ENCODE data around the gene SLC44A3.

SLC44A3 gene

DNA sequence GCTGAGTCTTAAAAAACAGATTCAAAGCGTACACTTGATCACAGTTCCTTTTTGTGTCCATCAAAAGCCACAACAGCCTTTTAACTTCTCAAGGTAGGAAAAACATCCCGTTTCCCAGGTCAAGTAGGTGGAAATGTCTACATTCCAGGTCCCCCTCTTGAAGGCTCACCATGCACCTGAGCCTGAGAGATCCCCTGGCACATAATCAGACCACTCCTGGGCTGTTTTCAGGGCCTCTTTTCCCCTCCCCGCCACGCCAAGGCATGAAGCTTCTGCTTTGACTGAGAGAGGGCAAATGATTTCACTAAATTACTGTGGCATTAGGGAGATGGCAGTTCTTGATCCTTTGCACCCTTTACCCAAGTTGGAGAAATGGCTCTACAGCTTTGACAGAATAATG, 85.0 kb downstream of the SLC44A3 start:
- DNase-seq, result no peak

DNA sequence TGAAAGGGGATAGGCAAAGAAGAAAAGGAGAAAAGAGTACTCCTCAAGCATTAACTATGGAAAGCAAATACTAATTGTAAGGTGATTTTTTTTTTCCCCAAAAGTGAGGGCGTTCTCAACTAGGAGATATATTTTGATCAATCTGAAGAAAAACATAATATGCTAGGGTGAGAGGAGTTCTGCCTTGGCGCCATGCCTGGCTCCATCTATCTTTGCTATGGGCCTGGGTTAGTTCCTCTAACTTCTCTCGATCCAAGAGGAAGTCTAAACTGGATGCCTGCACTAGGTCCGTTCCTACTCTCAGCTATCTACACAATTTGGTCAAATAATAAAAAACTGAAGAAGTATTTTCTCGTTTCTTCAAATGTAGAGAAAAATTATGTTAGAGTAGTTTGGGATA, 86.2 kb downstream of the SLC44A3 start:
- no peak for DNase-seq

DNA sequence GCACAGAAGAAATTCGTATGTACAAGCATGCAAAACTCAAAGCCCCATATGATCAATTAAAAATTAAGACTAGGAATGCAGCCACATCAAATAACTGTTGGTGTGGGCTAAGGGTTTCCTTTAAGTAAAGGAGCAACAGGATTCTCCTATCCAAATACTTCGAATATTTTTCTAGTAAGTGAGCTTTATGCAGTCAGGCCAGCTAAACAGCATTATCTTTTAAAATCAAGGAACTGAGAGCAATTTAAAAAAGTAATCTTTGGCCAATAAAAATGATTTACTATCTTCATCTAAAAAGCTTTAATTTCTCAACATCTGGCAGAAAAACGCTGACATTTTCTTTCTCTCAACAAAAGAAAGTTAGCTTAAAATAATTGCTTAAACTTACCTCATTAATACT, 87.0 kb downstream of the SLC44A3 start:
- DNase-seq, result no peak

DNA sequence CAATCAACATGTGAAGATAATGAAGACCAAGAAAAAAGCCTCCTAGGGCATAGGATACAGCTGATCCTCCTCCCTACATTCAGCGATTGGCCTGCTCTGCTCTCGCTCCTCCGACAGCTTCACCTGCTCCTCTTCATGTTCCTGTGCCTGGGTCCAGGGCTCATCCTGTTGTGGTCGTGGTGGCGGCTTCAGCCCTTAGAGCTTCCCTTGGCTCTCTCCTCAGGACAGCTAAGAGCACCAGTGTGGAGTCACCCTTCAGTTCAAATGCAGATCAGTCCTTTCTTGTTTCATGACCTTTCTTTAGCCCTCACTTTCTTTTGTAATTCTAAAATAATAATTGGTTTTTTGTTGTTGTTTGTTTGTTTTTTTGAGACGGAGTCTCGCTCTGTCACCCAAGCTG, 88.0 kb downstream of the SLC44A3 start:
- no peak for DNase-seq

DNA sequence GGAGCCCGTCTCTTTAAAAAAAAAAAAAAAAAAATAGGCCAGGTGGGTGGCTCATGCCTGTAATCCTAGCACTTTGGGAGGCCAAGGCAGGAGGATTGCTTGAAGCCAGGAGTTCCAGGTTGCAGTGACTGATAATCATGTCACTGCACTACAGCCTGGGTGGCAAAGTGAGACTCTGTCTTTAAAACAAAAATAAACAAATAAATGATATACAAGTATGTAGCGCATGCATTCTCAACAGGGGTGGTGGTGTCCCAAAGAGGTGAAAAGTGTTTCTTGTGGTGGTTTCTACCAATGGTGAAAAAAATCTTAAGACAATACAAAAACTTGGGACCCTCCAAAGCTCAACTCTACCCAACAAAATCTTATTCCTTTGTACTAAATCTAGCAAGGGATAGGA, 88.8 kb downstream of the SLC44A3 start:
- DNase-seq, result no peak

DNA sequence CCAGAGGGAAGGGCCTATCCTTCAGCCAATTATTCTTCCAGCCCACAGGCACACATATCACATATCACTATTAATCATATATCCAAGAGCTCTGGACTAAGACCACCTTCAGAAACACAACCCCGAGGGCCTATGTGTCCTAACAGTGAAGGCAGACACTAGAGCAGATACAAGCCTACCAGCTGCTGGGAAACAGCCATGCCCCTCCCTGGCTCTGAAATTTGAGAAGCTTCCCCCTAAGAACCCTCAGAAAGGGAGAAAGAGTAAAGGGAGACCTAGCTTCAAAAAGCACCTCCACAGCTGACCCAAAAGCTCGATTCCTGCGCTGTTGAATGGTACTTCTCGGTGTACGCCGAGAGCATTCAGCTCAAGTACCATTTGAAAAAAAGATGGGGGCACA, 89.3 kb downstream of the SLC44A3 start:
- no peak for DNase-seq

DNA sequence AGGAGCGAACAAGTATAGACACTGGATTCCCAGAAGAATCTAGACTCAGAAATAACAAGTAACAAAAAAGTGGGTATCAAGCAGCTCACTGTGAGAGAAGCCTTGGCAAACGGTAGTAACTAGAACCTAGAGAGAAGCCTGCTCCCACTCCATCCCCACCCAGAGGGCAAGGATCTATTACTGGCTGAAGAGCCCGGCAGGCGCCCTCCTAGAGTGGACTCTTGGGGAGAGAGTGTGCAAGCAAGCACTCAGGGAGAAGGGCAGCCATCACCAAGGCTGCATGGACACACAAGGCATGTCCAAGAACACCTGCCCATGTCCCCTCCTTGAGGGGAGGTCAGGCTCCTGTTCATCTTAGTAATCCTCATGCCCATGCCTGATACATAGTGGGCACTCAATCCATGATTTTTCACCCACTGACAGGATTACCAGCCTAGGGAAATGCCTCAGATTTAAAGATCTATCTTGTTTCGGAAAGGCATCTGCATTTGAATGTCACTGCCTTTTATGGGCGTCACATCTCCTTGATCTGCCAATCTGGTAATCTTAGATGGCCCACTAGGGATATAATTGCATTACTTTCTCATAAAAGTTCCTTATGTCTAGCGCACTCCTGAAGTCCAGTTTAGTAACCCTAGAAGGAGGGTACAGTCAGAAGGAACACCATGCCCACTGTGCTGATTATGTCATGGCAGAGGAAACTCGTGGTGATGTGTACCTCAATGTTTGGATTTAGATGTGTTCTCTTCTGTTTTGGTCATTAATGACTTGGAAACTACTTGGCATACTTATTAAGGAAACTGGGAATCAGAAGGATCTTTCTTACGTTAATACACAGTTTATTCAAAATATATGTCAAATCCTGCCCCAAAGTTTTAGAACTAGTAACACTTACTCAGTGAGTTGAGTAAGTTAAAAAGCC, 92.4 kb downstream of the SLC44A3 start:
- DNase-seq, result peak in 1 of 56 donors; percentile 5

DNA sequence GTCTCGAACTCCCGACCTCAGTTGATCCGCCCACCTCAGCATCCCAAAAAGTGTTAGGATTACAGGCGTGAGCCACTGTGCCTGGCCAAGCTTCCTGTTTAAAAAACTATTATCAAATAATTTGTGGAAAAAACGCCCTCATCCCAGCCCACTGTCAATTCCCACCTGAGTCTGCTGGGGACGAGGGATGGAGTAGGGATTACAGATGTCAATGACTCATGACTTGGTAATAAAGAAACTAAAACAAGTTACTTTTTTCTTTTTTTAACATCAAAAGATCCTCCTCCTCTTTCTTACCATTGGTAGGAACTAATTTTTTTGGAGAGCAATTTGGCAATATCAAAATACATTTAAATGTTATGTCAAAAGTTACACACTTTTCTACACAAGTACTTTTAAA, 97.1 kb downstream of the SLC44A3 start:
- no peak for DNase-seq

DNA sequence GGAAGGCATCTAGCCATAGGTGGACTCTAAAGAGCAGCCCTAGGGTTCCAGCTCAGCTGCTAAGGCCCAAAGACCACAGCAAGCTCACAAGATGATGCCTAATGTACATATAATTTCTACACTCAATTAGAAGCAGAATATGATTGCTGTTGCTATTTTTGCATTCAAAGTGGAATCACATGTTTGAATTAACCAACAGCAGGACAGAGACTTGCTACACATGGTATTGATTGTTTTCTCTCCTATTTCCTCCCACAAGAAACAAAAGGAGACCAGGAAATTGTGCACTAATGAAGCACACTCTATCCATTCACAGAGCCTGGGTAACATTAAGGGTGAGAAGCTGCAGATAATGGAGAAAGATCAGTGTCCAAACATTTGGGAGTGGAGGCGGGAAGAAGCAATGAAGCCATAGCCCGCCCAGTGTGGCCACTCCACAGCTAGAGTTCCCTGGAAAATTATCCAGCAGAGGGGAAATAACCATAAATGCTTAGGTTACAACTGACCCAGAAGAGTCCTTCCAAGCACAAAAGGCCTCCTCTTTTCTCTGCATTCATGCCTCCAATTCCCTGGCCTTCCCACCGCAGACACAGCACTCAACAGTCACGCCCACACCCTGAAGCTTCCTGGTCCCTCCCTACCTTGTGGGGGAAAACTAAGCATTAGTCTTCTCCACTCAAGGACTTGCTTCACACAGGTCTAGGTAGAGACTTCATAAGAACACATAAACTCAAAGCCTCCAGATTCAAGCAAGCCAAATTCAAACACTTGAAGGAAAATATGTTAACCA, 99.3 kb downstream of the SLC44A3 start:
- DNase-seq, result no peak

DNA sequence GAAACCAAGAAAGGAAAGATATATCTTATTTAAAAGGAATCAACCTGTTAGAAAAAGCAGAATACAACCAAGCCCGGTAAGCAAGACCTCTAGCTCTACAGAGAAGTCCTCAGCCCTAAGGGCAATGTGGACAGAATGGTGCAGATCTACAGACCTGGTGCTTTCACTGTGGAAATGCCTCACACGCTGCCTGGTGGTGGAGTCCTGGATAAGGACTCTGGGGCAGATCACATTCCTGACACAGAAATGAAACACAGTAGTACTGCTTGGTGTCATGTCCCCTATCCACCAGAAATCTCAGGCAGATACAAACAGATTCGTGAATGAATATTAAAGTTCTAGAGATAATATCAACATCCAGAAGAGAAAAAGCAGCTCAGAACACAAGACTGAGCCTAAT, 99.9 kb downstream of the SLC44A3 start:
- DNase-seq, result no peak

DNA sequence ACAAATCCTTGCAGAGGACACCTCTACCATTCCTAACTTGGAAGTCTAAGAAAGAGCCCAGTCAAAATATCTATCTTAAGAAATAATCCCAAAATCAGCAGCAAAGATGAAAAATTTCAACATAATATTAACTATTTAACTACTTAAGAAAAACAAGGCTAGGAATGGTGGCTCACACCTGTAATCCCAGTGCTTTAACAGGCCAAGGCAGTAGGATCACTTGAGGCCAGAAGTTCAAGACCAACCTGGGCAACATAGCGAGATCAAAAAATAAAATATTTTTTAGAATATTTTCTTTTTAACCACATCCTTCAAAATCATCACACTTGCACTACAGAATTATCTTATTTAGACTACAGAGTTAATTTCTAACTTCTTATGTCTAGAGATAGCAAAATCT, 101.8 kb downstream of the SLC44A3 start:
- DNase-seq, result no peak

DNA sequence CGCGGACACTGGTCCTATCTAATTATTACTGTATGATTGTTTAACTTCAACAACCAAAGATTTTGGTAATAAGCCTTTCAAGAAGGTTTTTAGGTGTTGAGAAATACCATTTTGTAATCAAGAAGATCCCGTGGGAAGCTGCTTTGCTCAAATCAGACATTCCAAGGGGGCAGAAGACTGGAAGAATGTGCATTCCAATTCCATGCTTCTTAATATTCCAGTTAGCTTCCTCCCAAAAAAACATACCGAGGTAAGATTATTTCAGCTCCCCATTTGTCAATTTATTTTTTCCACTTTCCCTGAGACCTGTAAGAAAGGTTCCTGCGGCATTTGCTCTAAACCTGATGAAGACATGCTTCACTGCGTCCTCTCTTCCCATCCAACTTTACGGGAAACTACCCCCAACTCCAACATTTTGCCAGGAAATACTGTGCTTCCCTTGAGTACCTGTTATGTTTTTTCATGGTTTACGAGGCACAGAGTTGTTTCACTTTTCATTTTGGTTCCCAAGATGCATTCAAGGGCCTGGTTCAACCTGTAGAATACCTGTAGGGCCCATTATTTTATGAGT, 102.7 kb downstream of the SLC44A3 start:
- no peak for DNase-seq

DNA sequence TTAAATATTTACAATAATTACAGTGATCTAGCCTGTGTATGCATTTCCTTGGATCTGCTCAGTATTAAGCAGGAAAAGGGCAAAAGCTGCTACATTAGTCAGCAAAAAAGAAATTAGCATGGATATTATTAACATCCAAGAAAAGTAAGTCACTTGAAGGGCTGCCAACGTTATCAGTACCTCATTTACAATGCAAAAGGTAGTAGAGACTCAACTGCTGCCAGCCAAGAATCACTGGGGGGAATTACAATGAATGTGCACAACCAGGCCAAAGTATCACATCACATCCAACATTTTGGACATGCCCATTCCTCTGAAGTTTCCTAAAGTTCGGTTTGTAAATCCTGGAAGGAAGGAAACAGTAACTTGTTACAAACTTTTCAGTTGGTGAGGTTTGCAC, 104.8 kb downstream of the SLC44A3 start:
- peak in 1 of 56 donors; percentile 6 for DNase-seq

DNA sequence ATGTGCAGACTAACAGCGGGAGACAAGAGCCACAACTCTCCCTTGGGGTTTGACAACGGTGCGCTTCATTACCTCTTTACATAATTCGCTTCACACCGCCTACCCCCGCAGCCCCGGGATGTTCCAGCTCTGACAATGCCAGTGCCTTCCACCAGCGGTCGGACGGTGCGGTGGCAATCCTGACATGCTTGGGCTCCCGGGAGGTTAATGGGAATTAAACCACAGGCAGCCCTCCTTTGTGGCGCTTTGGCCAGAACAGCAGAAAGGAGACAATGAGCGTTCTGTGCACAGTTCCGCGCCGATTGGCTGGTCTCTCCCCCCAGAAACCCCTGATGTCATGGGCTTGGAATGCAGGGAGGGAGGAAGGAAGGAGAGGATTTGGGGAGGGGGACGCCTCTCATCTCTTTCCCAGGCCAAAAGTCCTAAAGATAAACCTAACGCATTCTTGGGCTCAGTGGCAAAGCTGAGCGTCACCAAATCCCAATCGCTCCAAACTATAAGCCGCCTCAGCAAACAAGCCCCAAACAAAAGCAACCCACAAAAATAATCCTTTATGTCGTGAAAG, 105.5 kb downstream of the SLC44A3 start:
- DNase-seq, result peak in 54 of 56 donors; percentile 22 to 83 (median 63)

DNA sequence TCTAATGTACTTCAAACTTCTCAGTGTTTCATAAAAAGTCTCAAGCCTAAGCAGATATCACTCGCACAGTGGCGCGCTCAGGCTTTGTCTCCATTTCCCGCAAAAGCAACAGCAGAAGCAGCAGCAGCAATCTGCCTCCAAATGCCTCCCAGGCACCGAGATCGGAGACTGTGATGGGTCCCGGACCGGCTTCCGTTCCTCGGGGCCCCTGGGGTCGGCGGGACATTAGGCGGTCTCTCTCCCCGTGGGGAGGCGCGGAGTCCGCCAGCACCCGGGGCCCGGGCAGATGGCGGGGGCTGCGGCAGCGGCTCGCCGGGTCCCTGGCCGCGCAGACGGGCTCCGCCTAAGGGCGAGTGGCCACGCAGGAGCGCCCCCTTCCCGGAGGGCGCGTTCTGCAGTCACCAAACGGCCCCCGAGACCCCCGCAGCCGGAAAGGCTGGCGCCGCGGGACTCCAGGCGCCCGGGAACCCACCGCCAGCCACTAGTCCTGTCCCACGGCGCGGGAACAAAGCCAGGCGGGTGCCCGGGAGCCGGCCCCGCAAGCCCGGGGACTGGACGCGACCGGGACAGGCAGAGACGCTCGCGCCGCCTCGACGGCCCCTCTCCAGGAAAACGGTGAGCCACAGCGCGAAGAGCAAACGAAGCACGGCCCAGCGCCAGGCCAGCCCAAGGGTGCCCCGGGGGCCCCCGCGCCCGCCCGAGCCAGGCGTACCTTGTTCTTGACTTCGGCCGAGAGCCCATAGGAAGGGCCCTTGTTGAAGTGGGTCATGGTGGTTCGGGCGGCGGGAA, 106.2 kb downstream of the SLC44A3 start:
- DNase-seq, result peak in 45 of 56 donors; percentile 12 to 79 (median 53)

DNA sequence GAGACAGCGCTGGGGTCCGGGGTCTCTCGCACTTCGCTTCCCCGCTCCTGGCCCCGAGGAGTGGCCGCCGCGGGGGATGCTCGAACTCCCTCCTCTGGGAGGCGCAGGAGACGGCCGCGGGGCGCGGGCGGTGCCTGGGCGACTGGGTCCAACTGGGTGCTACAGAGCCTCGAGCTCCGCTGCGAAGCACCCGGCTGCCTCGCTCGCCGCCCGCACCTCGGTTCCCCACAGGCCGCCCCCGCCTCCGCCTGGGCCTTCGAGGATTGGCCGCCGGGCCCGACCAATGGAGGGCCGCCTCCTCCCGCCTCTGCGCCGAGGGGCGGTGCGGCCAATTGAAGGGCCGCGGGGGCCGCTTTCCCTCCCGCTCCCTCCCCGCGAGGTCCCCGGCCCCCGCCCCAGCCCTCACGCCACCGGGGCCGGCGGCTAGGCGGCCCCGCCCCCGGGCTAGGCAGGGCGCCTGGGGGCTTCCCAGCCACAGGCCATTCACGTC, 106.8 kb downstream of the SLC44A3 start, which contains the start of gene CNN3:
TSS of gene CNN3 (minus strand) at position 196 of the 490 bp plus-strand sequence. CDS start 216 bp downstream, outside the sequence.
- peak; percentile 35 to 97 (median 88) for DNase-seq

DNA sequence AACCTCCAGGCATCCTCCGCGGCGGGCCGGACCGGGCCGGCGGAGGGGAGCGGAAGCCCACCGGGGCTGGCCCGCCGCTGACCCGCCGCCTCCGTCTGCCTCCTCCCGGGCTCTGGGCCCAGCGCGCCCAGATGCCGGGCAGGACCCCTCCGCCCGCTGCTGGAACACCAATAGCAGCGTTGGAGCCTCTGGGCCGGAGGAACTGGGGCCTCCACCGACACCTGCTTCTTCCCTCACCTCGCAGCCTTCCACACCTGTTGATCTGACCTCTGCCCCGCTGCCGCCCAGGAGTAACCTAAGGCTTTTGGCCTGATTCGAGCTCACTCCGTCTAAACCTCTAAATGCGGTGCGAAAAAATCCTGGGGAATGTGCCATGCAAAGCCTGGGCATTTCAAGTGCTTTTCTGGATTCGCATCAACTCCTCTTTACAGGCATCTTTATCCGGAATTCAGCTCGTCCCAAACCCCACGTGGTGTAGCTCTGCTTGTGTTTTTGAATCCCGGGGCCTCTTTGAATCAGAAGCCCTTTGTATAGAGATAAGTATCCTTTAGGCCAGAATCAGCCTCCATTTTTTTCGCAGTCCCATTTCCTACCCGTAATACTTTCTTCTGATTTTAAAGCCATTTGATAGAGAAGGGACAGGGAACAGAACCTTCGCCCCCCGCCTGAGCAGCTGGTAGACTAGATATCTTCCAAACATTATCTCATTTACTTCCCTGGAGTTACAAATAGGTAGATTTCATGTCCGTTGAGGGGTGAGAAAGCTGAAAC, 107.4 kb downstream of the SLC44A3 start:
- peak in 40 of 56 donors; percentile 29 to 83 (median 64) for DNase-seq

DNA sequence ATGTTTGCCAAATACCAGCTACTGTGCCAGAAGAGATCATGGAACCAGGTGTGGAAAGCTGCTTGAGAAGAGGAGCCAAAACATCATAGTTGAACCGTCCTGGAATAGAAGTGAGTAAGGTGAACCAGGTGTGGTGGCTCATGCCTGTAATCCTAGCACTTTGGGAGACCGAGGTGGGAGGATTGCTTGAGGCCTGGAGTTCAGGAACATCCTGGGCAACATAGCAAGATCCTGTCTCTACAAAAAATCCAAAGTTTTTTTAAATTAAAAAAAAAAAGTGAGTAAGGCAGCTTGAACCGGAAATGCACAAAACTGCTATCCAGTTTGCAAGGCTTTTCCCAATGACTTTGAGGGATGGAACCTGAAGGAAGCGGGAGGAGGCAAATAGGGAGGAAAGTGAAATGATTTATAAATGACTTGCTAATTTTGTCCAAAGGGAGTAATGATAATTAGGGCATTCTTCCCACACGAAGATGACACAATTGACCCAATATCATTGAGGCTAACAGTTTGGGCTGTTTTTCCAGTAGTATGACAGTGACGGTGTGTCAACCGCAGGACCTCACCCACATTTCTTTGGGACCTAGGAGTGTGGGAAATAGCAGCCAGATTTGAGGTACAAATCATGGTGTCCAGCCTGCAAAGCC, 108.3 kb downstream of the SLC44A3 start:
- DNase-seq, result peak in 1 of 56 donors; percentile 21
